Stimulated activated CD4-positive, alpha-beta T cell treated with anti-CD3 and anti-CD28 coated beads, Interleukin-2, amount 100 ng/mL, for 24 hours (primary cell): ENCODE data around the gene TMPRSS7.

ENCODE experiments used
- DNase-seq, 2 donors: peaks; one replicate each; pipeline ENCODE4 v3.0.0-alpha.2; 2020

Gene TMPRSS7

GRCh38 chr3:112109322-112109721 is 74.8 kb downstream of the TMPRSS7 start:
- DNase-seq, result no peak

- DNase-seq, result peak; percentile 43 to 59
These were observed 77.4 kb downstream of the TMPRSS7 start for GRCh38 chr3:112111785-112112402.

GRCh38 chr3:112114576-112115160 is 80.1 kb downstream of the TMPRSS7 start:
- DNase-seq, result no peak

GRCh38 chr3:112115161-112115739 is 80.7 kb downstream of the TMPRSS7 start:
- no peak for DNase-seq

GRCh38 chr3:112115806-112116383 is 81.4 kb downstream of the TMPRSS7 start:
- no peak for DNase-seq

GRCh38 chr3:112116748-112117186 is 82.2 kb downstream of the TMPRSS7 start:
- DNase-seq, result no peak

- no peak for DNase-seq
These were observed 82.9 kb downstream of the TMPRSS7 start for GRCh38 chr3:112117415-112117814.

- no peak for DNase-seq
These were observed 83.5 kb downstream of the TMPRSS7 start for GRCh38 chr3:112117841-112118571.

GRCh38 chr3:112119962-112120836 is 85.7 kb downstream of the TMPRSS7 start:
- DNase-seq, result no peak

GRCh38 chr3:112121577-112122547 is 87.3 kb downstream of the TMPRSS7 start:
- no peak for DNase-seq

- no peak for DNase-seq
These were observed 88.3 kb downstream of the TMPRSS7 start for GRCh38 chr3:112122870-112123269.

GRCh38 chr3:112123548-112123947 is 89.0 kb downstream of the TMPRSS7 start:
- DNase-seq, result no peak

- no peak for DNase-seq
These were observed 90.5 kb downstream of the TMPRSS7 start for GRCh38 chr3:112124907-112125607.

GRCh38 chr3:112126511-112126911 is 92.0 kb downstream of the TMPRSS7 start:
- DNase-seq, result no peak

GRCh38 chr3:112127522-112128494 is 93.3 kb downstream of the TMPRSS7 start:
- no peak for DNase-seq

- DNase-seq, result peak; percentile 33 to 45
These were observed 94.5 kb downstream of the TMPRSS7 start for GRCh38 chr3:112128843-112129727.

- DNase-seq, result no peak
These were observed 95.5 kb downstream of the TMPRSS7 start for GRCh38 chr3:112129925-112130637.

GRCh38 chr3:112130638-112130993 is 96.1 kb downstream of the TMPRSS7 start:
- DNase-seq, result no peak
